HG02763 (cell line): ENCODE measurements around the gene RXRA.

Experiments used
- ATAC-seq: cut with Tn5 transposase; IDR thresholded peaks from one replicate; pipeline ENCODE4 v1.9.1; 2021; ENCODE audit warnings: mild to moderate bottlenecking, moderate library complexity; ENCODE audit not compliant: unreplicated experiment

The RXRA gene

GRCh38 chr9:134411440-134412297 is 85.4 kb downstream of the RXRA start:
- no peak for ATAC-seq

GRCh38 chr9:134412298-134412711 is 86.0 kb downstream of the RXRA start:
- no peak for ATAC-seq

- ATAC-seq: no peak
These were observed 87.0 kb downstream of the RXRA start for GRCh38 chr9:134413112-134413715.

GRCh38 chr9:134413890-134414623 is 87.8 kb downstream of the RXRA start:
- ATAC-seq: no peak

- no peak for ATAC-seq
These were observed 88.7 kb downstream of the RXRA start for GRCh38 chr9:134414900-134415425.

GRCh38 chr9:134416385-134417015 is 90.2 kb downstream of the RXRA start:
- ATAC-seq: no peak

GRCh38 chr9:134418354-134418753 is 92.1 kb downstream of the RXRA start:
- no peak for ATAC-seq

GRCh38 chr9:134419000-134419683 is 92.9 kb downstream of the RXRA start:
- ATAC-seq: no peak

- no peak for ATAC-seq
These were observed 93.4 kb downstream of the RXRA start for GRCh38 chr9:134419684-134420076.

GRCh38 chr9:134420281-134420845 is 94.1 kb downstream of the RXRA start:
- no peak for ATAC-seq

- ATAC-seq: no peak
These were observed 94.7 kb downstream of the RXRA start for GRCh38 chr9:134420974-134421432.

- ATAC-seq: no peak
These were observed 95.6 kb downstream of the RXRA start for GRCh38 chr9:134421888-134422287.

GRCh38 chr9:134422301-134423090 is 96.2 kb downstream of the RXRA start:
- ATAC-seq: no peak

- ATAC-seq: no peak
These were observed 96.9 kb downstream of the RXRA start for GRCh38 chr9:134423166-134423565.

- ATAC-seq: no peak
These were observed 97.5 kb downstream of the RXRA start for GRCh38 chr9:134423749-134424148.

GRCh38 chr9:134424818-134425217 is 98.6 kb downstream of the RXRA start:
- no peak for ATAC-seq

GRCh38 chr9:134425401-134425800 is 99.1 kb downstream of the RXRA start:
- ATAC-seq: no peak

GRCh38 chr9:134425812-134426211 is 99.6 kb downstream of the RXRA start:
- ATAC-seq: no peak

- no peak for ATAC-seq
These were observed 100.2 kb downstream of the RXRA start for GRCh38 chr9:134426436-134426835.
